Sigmoid colon (tissue), 7 donors: Measurements from ENCODE around the gene SMG9. TPM values are rescaled to one million over a fixed set of nuclear protein-coding genes. Genes with fewer than 3 reads are reported as not detected.

Source experiments
- DNase-seq: peaks from one replicate; pipeline ENCODE4 v3.0.0-alpha.2; 2019
- H3K27ac ChIP-seq, 4 donors: fragments of 200-600 bp; sonication (generic); one replicate each; pipeline ENCODE4 v1.5.1; 2016 to 2019; ENCODE audit warnings: mild to moderate bottlenecking in 1 of 4
- H3K27me3 ChIP-seq, 3 donors: fragments of 200-600 bp; sonication (generic); one replicate each; pipeline ENCODE4 v1.5.1; 2019; ENCODE audit warnings: mild to moderate bottlenecking in 1 of 3
- H3K36me3 ChIP-seq, 4 donors: fragments of 200-600 bp; sonication (generic); one replicate each; pipeline ENCODE4 v1.5.1; 2016 to 2019
- H3K4me1 ChIP-seq, 4 donors: fragments of 200-600 bp; sonication (generic); one replicate each; pipeline ENCODE4 v1.5.1; 2017 to 2019
- H3K4me3 ChIP-seq, 4 donors: fragments of 200-600 bp; sonication (generic); one replicate each; pipeline ENCODE4 v1.5.1; 2017 to 2019; ENCODE audit warnings: mild to moderate bottlenecking in 2 of 4, moderate library complexity in 1 of 4
- H3K9me3 ChIP-seq, 4 donors: fragments of 200-600 bp in 3 of 4; sonication (generic) in 3 of 4; one replicate each; pipeline versions ENCODE4 v1.5.1 to v1.6.1; 2013 to 2019
- CTCF ChIP-seq, 4 experiments: fragments of 450-650 bp in 3 of 4; fragments of 200-600 bp in 1 of 4; IDR thresholded peaks; one replicate each; pipeline ENCODE4 v1.5.1; 2016 to 2019; ENCODE audit warnings: antibody characterized with exemption in 4 of 4, mild to moderate bottlenecking in 3 of 4, moderate library complexity in 2 of 4
- EP300 ChIP-seq, 4 donors: sonication (generic); formaldehyde crosslinking; IDR thresholded peaks; one replicate each; pipeline ENCODE4 v1.6.1; 2017; ENCODE audit warnings: antibody characterized with exemption in 4 of 4
- POLR2A ChIP-seq, 2 donors: fragments of 450-650 bp; IDR thresholded peaks; one replicate each; pipeline ENCODE4 v1.6.1; 2016; ENCODE audit warnings: antibody characterized with exemption in 2 of 2, mild to moderate bottlenecking in 2 of 2, moderate library complexity in 2 of 2
- POLR2AphosphoS5 ChIP-seq, 4 donors: sonication (generic); formaldehyde crosslinking; IDR thresholded peaks; one replicate each; pipeline ENCODE4 v1.6.1; 2017; ENCODE audit warnings: antibody characterized with exemption in 4 of 4
- WGBS, 2 donors: extraction: QIAGEN DNeasy Blood & Tissue Kit; methylation state at CpG; one replicate each; pipeline ENCODE4 v1.1.7; 2013; 5-methylcytosine and 5-hydroxymethylcytosine counted together
- intact Hi-C: fragments of 100-400 bp; cut with DNase I; formaldehyde crosslinking; loops from one replicate; pipeline ENCODE4 v1.15.1; 2023
- polyA plus RNA-seq, 3 donors: library from polyadenylated mRNA; stranded (reverse); fragments of 200-250 nt; gene quantifications; one replicate each; pipeline ENCODE4 v1.2.3, GENCODE V29; 2013
- total RNA-seq, 4 donors: library from RNA; depleted of rRNA; stranded (reverse); fragments of >200 nt; gene quantifications; one replicate each; pipeline ENCODE4 v1.1.0, GENCODE V29; 2016
- donor health status: healthy with polysubstance abuse.
- donor health status: Bipolar disorder and iron deficiency.
- donor health status: healthy.

SMG9 gene
- total and polyA plus RNA-seq, 7 donors, result 5.6 to 36.5 (median 12.5) TPM

- Histone ChIP-seq H3K36me3 (no peaks in the 10 kb centered on the region), H3K4me3 (no peak overlapping the region), H3K9me3 (peaks cover 0 to 13% (median 7%) of the 10 kb centered on the region in 4 donors), H3K27ac (no peak overlapping the region), H3K27me3 (no peaks in the 10 kb centered on the region), H3K4me1 (no peaks in the 10 kb centered on the region)
- no peak for TF ChIP-seq CTCF (IDR thresholded peaks at IDR 0.05)
- TF ChIP-seq EP300 (IDR thresholded peaks at IDR 0.05), result no peak
- TF ChIP-seq POLR2A (IDR thresholded peaks at IDR 0.05), result no peak
- no peak for TF ChIP-seq POLR2AphosphoS5 (IDR thresholded peaks at IDR 0.05)
- no peak for DNase-seq
- WGBS, 2 donors, result 94% methylated on average over 5 of the region's 5 CpGs
- intact Hi-C loops, result no loop called here
Measured at GRCh38 chr19:43691755-43692154, 63.0 kb downstream of the SMG9 start.

GRCh38 chr19:43690890-43691289, 63.9 kb downstream of the SMG9 start:
- no peak for DNase-seq
- H3K36me3 ChIP-seq, result no peaks in the 10 kb centered on the region
- H3K4me1 ChIP-seq, result no peaks in the 10 kb centered on the region
- intact Hi-C loops, result no loop called here
- H3K27me3 ChIP-seq, result no peaks in the 10 kb centered on the region
- TF ChIP-seq POLR2AphosphoS5 (IDR thresholded peaks at IDR 0.05), result no peak
- no peak for TF ChIP-seq EP300 (IDR thresholded peaks at IDR 0.05)
- TF ChIP-seq CTCF (IDR thresholded peaks at IDR 0.05), result no peak
- peaks cover 0 to 13% (median 7%) of the 10 kb centered on the region in 4 donors for H3K9me3 ChIP-seq
- 88 to 95% methylated on average over 3 of the region's 3 CpGs for WGBS, 2 donors
- H3K4me3 ChIP-seq, result no peak overlapping the region
- H3K27ac ChIP-seq, result no peak overlapping the region

DNA sequence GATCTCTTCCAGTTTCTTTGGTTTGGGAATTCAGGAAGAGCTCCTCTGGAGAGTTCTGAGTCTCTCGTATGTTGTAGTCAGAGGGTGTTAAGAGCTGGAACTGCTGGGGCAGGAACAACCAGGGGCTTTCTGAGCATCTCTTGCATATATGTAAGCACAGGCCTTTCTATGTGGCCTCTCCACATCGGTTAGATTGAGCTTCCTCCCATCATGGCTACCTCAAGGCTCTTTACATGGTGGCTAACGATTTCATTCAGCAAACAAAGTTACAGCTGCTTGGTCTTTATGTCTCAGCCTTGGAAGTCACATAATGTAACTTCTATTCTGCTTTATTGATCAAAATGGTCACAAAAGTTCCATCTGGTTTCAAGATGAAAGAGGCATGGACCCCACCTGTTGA, 64.3 kb downstream of the SMG9 start:
- no peaks in the 10 kb centered on the region for H3K36me3 ChIP-seq
- no peaks in the 10 kb centered on the region for H3K27me3 ChIP-seq
- no peaks in the 10 kb centered on the region for H3K4me1 ChIP-seq
- peaks cover 0 to 13% (median 7%) of the 10 kb centered on the region in 4 donors for H3K9me3 ChIP-seq
- no peak overlapping the region for H3K27ac ChIP-seq
- 54 to 70% methylated on average over 3 of the region's 3 CpGs for WGBS, 2 donors
- DNase-seq, result no peak
- no peak for TF ChIP-seq POLR2A (IDR thresholded peaks at IDR 0.05)
- TF ChIP-seq EP300 (IDR thresholded peaks at IDR 0.05), result no peak
- TF ChIP-seq CTCF (IDR thresholded peaks at IDR 0.05), result no peak
- TF ChIP-seq POLR2AphosphoS5 (IDR thresholded peaks at IDR 0.05), result no peak
- H3K4me3 ChIP-seq, result no peak overlapping the region
- intact Hi-C loops, result no loop called here

GRCh38 chr19:43688059-43688701, 66.6 kb downstream of the SMG9 start:
- intact Hi-C loops, result no loop called here
- Histone ChIP-seq H3K27ac (no peak overlapping the region), H3K4me3 (no peak overlapping the region), H3K9me3 (peaks cover 0 to 13% (median 7%) of the 10 kb centered on the region in 4 donors), H3K36me3 (no peaks in the 10 kb centered on the region), H3K4me1 (no peaks in the 10 kb centered on the region), H3K27me3 (no peaks in the 10 kb centered on the region)
- no peak for DNase-seq
- no peak for TF ChIP-seq POLR2A (IDR thresholded peaks at IDR 0.05)
- TF ChIP-seq POLR2AphosphoS5 (IDR thresholded peaks at IDR 0.05), result no peak
- no peak for TF ChIP-seq CTCF (IDR thresholded peaks at IDR 0.05)
- TF ChIP-seq EP300 (IDR thresholded peaks at IDR 0.05), result no peak
- 76 to 82% methylated on average over 10 of the region's 10 CpGs for WGBS, 2 donors

DNA sequence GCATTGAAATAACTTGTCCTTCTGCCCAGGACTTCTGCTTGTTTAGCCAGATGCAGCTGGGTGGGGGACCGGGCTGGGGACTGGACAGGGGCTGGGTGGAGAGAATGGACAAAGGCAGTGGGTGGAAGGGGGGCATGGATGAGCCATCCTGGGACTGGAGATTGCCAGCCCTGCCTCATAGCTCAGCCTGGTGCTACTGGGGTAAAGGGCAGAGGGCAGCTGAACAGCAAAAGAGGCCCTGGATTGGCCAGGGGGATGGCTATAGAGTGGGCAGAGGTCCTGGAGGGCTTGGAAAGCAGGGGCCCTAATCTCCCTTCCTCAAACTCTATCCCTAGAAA, 67.1 kb downstream of the SMG9 start:
- 32 to 72% methylated on average over 1 of the region's 1 CpG for WGBS, 2 donors
- Histone ChIP-seq H3K4me3 (no peak overlapping the region), H3K36me3 (no peaks in the 10 kb centered on the region), H3K27me3 (no peaks in the 10 kb centered on the region), H3K4me1 (no peaks in the 10 kb centered on the region), H3K27ac (no peak overlapping the region), H3K9me3 (peaks cover 0 to 13% (median 7%) of the 10 kb centered on the region in 4 donors)
- no peak for TF ChIP-seq CTCF (IDR thresholded peaks at IDR 0.05)
- no peak for TF ChIP-seq POLR2AphosphoS5 (IDR thresholded peaks at IDR 0.05)
- no peak for TF ChIP-seq POLR2A (IDR thresholded peaks at IDR 0.05)
- TF ChIP-seq EP300 (IDR thresholded peaks at IDR 0.05), result no peak
- DNase-seq, result no peak
- intact Hi-C loops, result no loop called here
